Activated CD4-positive, alpha-beta T cell treated with anti-CD3 and anti-CD28 coated beads, Interleukin-2, amount 50 U/mL, for 1 hour (primary cell): Measurements from ENCODE around the gene VAX1.
"Not testable (repeated sequence)": the region's sequence is repeated elsewhere in the genome, so short reads cannot be mapped to it uniquely, and the experiment has no call there.

Experiments
- DNase-seq: peaks from one replicate; pipeline ENCODE4 v3.0.0-alpha.2; 2020

Gene VAX1

GRCh38 chr10:117134306-117135025, 3.6 kb downstream of the VAX1 start:
- no peak for DNase-seq

GRCh38 chr10:117134056-117134305, 4.1 kb downstream of the VAX1 start:
- no peak for DNase-seq

- no peak for DNase-seq
These were observed 4.6 kb downstream of the VAX1 start for GRCh38 chr10:117133273-117134055.

GRCh38 chr10:117132751-117133231, 5.3 kb downstream of the VAX1 start:
- DNase-seq = no peak

- no peak for DNase-seq
These were observed 6.4 kb downstream of the VAX1 start for GRCh38 chr10:117131376-117132327.

GRCh38 chr10:117130862-117131375, 7.2 kb downstream of the VAX1 start:
- no peak for DNase-seq

- DNase-seq = no peak
These were observed 7.7 kb downstream of the VAX1 start for GRCh38 chr10:117130346-117130745.

- DNase-seq = not testable (repeated sequence)
These were observed 11.4 kb downstream of the VAX1 start for GRCh38 chr10:117126645-117127044.

- no peak for DNase-seq
These were observed 12.0 kb downstream of the VAX1 start for GRCh38 chr10:117126034-117126433.

- no peak for DNase-seq
These were observed 25.9 kb downstream of the VAX1 start for GRCh38 chr10:117112220-117112619.

- DNase-seq = no peak
These were observed 30.8 kb downstream of the VAX1 start for GRCh38 chr10:117107238-117107637.

- no peak for DNase-seq
These were observed 41.4 kb downstream of the VAX1 start for GRCh38 chr10:117096599-117097201.

GRCh38 chr10:117094856-117095255, 43.2 kb downstream of the VAX1 start:
- DNase-seq = no peak

- DNase-seq = no peak
These were observed 45.7 kb downstream of the VAX1 start for GRCh38 chr10:117092386-117092785.

- no peak for DNase-seq
These were observed 47.2 kb downstream of the VAX1 start for GRCh38 chr10:117090834-117091233.

GRCh38 chr10:117087521-117087920, 50.5 kb downstream of the VAX1 start:
- no peak for DNase-seq

GRCh38 chr10:117086546-117086945, 51.5 kb downstream of the VAX1 start:
- DNase-seq = no peak

GRCh38 chr10:117084421-117085246, 53.4 kb downstream of the VAX1 start:
- DNase-seq = not testable (repeated sequence)
